Keratinocyte (primary cell): ENCODE data around the gene PRDM7.
"Not testable (repeated sequence)": the region's sequence is repeated elsewhere in the genome, so short reads cannot be mapped to it uniquely, and the experiment has no call there.

Experiments
- EZH2 ChIP-seq: IDR thresholded peaks from one replicate; pipeline ENCODE4 v1.6.1; 2012; ENCODE audit warnings: inconsistent platforms, mild to moderate bottlenecking, low read length, moderate library complexity
- TF ChIP-seq, protein P1 (sequence below), 3 experiments: IDR thresholded peaks in 1 of 3; conservative IDR thresholded peaks in 1 of 3; optimal IDR thresholded peaks in 1 of 3; 2 replicates in 2 of 3; 3 replicates in 1 of 3; pipeline versions ENCODE3 to v1.5.1; 2011; ENCODE audit warnings: low read length in 3 of 3, mild to moderate bottlenecking in 3 of 3, moderate library complexity in 2 of 3, control low read depth in 1 of 3, inconsistent platforms in 1 of 3; ENCODE audit not compliant: insufficient read depth in 2 of 3; ENCODE audit errors: extremely low read depth in 1 of 3

- TF ChIP-seq, protein P1, sequence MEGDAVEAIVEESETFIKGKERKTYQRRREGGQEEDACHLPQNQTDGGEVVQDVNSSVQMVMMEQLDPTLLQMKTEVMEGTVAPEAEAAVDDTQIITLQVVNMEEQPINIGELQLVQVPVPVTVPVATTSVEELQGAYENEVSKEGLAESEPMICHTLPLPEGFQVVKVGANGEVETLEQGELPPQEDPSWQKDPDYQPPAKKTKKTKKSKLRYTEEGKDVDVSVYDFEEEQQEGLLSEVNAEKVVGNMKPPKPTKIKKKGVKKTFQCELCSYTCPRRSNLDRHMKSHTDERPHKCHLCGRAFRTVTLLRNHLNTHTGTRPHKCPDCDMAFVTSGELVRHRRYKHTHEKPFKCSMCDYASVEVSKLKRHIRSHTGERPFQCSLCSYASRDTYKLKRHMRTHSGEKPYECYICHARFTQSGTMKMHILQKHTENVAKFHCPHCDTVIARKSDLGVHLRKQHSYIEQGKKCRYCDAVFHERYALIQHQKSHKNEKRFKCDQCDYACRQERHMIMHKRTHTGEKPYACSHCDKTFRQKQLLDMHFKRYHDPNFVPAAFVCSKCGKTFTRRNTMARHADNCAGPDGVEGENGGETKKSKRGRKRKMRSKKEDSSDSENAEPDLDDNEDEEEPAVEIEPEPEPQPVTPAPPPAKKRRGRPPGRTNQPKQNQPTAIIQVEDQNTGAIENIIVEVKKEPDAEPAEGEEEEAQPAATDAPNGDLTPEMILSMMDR (optimal IDR thresholded peaks at IDR 0.05 in 1 of 3, IDR thresholded peaks at IDR 0.05 in 1 of 3, conservative IDR thresholded peaks at IDR 0.05 in 1 of 3; ENCODE audit: extremely low read depth in 1 of 3, insufficient read depth in 2 of 3, low read length in 3 of 3): not testable (repeated sequence)
- not testable (repeated sequence) for TF ChIP-seq EZH2
Observed at GRCh38 chr16:90098936-90099335, 21.8 kb upstream of the PRDM7 start.
